Measurements from ENCODE around the gene PPP1CB.

PPP1CB gene

GRCh38 chr2:28725021-28725711, 26.5 kb upstream of the PPP1CB start:
- Histone ChIP-seq H3K4me1 (ENCODE audit: low read length) (no peaks in the 10 kb centered on the region), H3K36me3 (replicated peaks; ENCODE audit: insufficient read depth, low read length) (no peaks in the 10 kb centered on the region), H3K9ac (ENCODE audit: low read length) (no peak overlapping the region), H2AFZ (ENCODE audit: low read length) (no peak overlapping the region), H4K20me1 (ENCODE audit: insufficient read depth, low read length) (no peaks in the 10 kb centered on the region), H3K9me3 (replicated peaks; ENCODE audit: insufficient read depth, low read length) (no peaks in the 10 kb centered on the region), H3K4me3 (ENCODE audit: low read length) (no peak overlapping the region), H3K27me3 (replicated peaks; ENCODE audit: insufficient read depth, low read length) (no peaks in the 10 kb centered on the region), H3F3A (ENCODE audit: insufficient read depth, low read length) (no peaks in the 10 kb centered on the region), H3K27ac (ENCODE audit: low read length) (no peak overlapping the region), H3K79me2 (ENCODE audit: low read length) (no peaks in the 10 kb centered on the region), H3K4me2 (ENCODE audit: low read depth, low read length) (no peak overlapping the region), H3K9me2 (replicated peaks; ENCODE audit: insufficient read depth, low read length) (no peaks in the 10 kb centered on the region)
- TF ChIP-seq EZH2phosphoT487 (IDR thresholded peaks at IDR 0.05; ENCODE audit: low read length): no peak
- no peak for DNase-seq

GRCh38 chr2:28726177-28726576, 25.5 kb upstream of the PPP1CB start:
- no peaks in the 10 kb centered on the region for H3F3A ChIP-seq (ENCODE audit: insufficient read depth, low read length)
- TF ChIP-seq EZH2 (optimal IDR thresholded peaks at IDR 0.05; ENCODE audit: low read depth, low read length) (no peak), CTCF (IDR thresholded peaks at IDR 0.05; ENCODE audit: low read length) (no peak), EZH2phosphoT487 (IDR thresholded peaks at IDR 0.05; ENCODE audit: low read length) (no peak)
- no peak overlapping the region for H3K27ac ChIP-seq (ENCODE audit: low read length)
- H3K4me1 ChIP-seq (ENCODE audit: low read length): no peaks in the 10 kb centered on the region
- H3K27me3 ChIP-seq (replicated peaks; ENCODE audit: insufficient read depth, low read length): no peaks in the 10 kb centered on the region
- H3K4me2 ChIP-seq (ENCODE audit: low read depth, low read length): no peak overlapping the region
- no peaks in the 10 kb centered on the region for H4K20me1 ChIP-seq (ENCODE audit: insufficient read depth, low read length)
- H2AFZ ChIP-seq (ENCODE audit: low read length): no peak overlapping the region
- no peaks in the 10 kb centered on the region for H3K9me3 ChIP-seq (replicated peaks; ENCODE audit: insufficient read depth, low read length)
- DNase-seq: no peak
- H3K9ac ChIP-seq (ENCODE audit: low read length): no peak overlapping the region
- H3K79me2 ChIP-seq (ENCODE audit: low read length): no peaks in the 10 kb centered on the region
- no peaks in the 10 kb centered on the region for H3K36me3 ChIP-seq (replicated peaks; ENCODE audit: insufficient read depth, low read length)
- no peak overlapping the region for H3K4me3 ChIP-seq (ENCODE audit: low read length)
- H3K9me2 ChIP-seq (replicated peaks; ENCODE audit: insufficient read depth, low read length): no peaks in the 10 kb centered on the region

GRCh38 chr2:28729698-28730097, 21.9 kb upstream of the PPP1CB start:
- H3K4me3 ChIP-seq (ENCODE audit: low read length): no peak overlapping the region
- no peaks in the 10 kb centered on the region for H3K36me3 ChIP-seq (replicated peaks; ENCODE audit: insufficient read depth, low read length)
- no peaks in the 10 kb centered on the region for H3K9me3 ChIP-seq (replicated peaks; ENCODE audit: insufficient read depth, low read length)
- no peaks in the 10 kb centered on the region for H3K27me3 ChIP-seq (replicated peaks; ENCODE audit: insufficient read depth, low read length)
- H3K79me2 ChIP-seq (ENCODE audit: low read length): no peaks in the 10 kb centered on the region
- no peak overlapping the region for H3K27ac ChIP-seq (ENCODE audit: low read length)
- TF ChIP-seq CTCF (IDR thresholded peaks at IDR 0.05; ENCODE audit: low read length) (no peak), EZH2 (optimal IDR thresholded peaks at IDR 0.05; ENCODE audit: low read depth, low read length) (no peak), EZH2phosphoT487 (IDR thresholded peaks at IDR 0.05; ENCODE audit: low read length) (no peak)
- H4K20me1 ChIP-seq (ENCODE audit: insufficient read depth, low read length): no peaks in the 10 kb centered on the region
- H3K9me2 ChIP-seq (replicated peaks; ENCODE audit: insufficient read depth, low read length): no peaks in the 10 kb centered on the region
- no peaks in the 10 kb centered on the region for H3K4me1 ChIP-seq (ENCODE audit: low read length)
- H3K9ac ChIP-seq (ENCODE audit: low read length): no peak overlapping the region
- no peak for DNase-seq
- H3F3A ChIP-seq (ENCODE audit: insufficient read depth, low read length): no peaks in the 10 kb centered on the region
- no peak overlapping the region for H3K4me2 ChIP-seq (ENCODE audit: low read depth, low read length)
- no peak overlapping the region for H2AFZ ChIP-seq (ENCODE audit: low read length)

- TF ChIP-seq CTCF (IDR thresholded peaks at IDR 0.05; ENCODE audit: low read length) (no peak), EZH2 (optimal IDR thresholded peaks at IDR 0.05; ENCODE audit: low read depth, low read length) (no peak), EZH2phosphoT487 (IDR thresholded peaks at IDR 0.05; ENCODE audit: low read length) (no peak)
- no peaks in the 10 kb centered on the region for H4K20me1 ChIP-seq (ENCODE audit: insufficient read depth, low read length)
- no peaks in the 10 kb centered on the region for H3F3A ChIP-seq (ENCODE audit: insufficient read depth, low read length)
- H3K4me1 ChIP-seq (ENCODE audit: low read length): no peaks in the 10 kb centered on the region
- no peaks in the 10 kb centered on the region for H3K79me2 ChIP-seq (ENCODE audit: low read length)
- no peak overlapping the region for H3K4me3 ChIP-seq (ENCODE audit: low read length)
- H3K9me3 ChIP-seq (replicated peaks; ENCODE audit: insufficient read depth, low read length): no peaks in the 10 kb centered on the region
- no peaks in the 10 kb centered on the region for H3K27me3 ChIP-seq (replicated peaks; ENCODE audit: insufficient read depth, low read length)
- no peak overlapping the region for H2AFZ ChIP-seq (ENCODE audit: low read length)
- no peak overlapping the region for H3K27ac ChIP-seq (ENCODE audit: low read length)
- no peaks in the 10 kb centered on the region for H3K9me2 ChIP-seq (replicated peaks; ENCODE audit: insufficient read depth, low read length)
- DNase-seq: no peak
- no peak overlapping the region for H3K9ac ChIP-seq (ENCODE audit: low read length)
- no peak overlapping the region for H3K4me2 ChIP-seq (ENCODE audit: low read depth, low read length)
- H3K36me3 ChIP-seq (replicated peaks; ENCODE audit: insufficient read depth, low read length): no peaks in the 10 kb centered on the region
These were observed 20.9 kb upstream of the PPP1CB start for GRCh38 chr2:28730641-28731146.
